GM19238 (cell line): Measurements from ENCODE around the gene PDE4B.
"Not testable (repeated sequence)": the region's sequence is repeated elsewhere in the genome, so short reads cannot be mapped to it uniquely, and the experiment has no call there.

ENCODE experiments used
- DNase-seq: peaks from one replicate; pipeline ENCODE4 v3.0.0; 2011; ENCODE audit warnings: low spot score; ENCODE audit not compliant: insufficient read length

Gene PDE4B

GRCh38 chr1:65992165-65992821, 199.6 kb downstream of the PDE4B start:
- DNase-seq = no peak

- DNase-seq = no peak
These were observed 200.2 kb downstream of the PDE4B start for GRCh38 chr1:65992831-65993271.

GRCh38 chr1:65994223-65994622, 201.5 kb downstream of the PDE4B start:
- no peak for DNase-seq

- no peak for DNase-seq
These were observed 202.6 kb downstream of the PDE4B start for GRCh38 chr1:65995336-65995735.

- no peak for DNase-seq
These were observed 203.2 kb downstream of the PDE4B start for GRCh38 chr1:65995928-65996327.

- no peak for DNase-seq
These were observed 205.0 kb downstream of the PDE4B start for GRCh38 chr1:65997693-65998092.

GRCh38 chr1:65998763-65999583, 206.3 kb downstream of the PDE4B start:
- DNase-seq = no peak

- no peak for DNase-seq
These were observed 207.4 kb downstream of the PDE4B start for GRCh38 chr1:66000033-66000637.

GRCh38 chr1:66003690-66004089, 211.0 kb downstream of the PDE4B start:
- DNase-seq = no peak

GRCh38 chr1:66006534-66006933, 213.8 kb downstream of the PDE4B start:
- not testable (repeated sequence) for DNase-seq

- DNase-seq = no peak
These were observed 219.6 kb downstream of the PDE4B start for GRCh38 chr1:66012106-66012784.

GRCh38 chr1:66013371-66013770, 220.7 kb downstream of the PDE4B start:
- no peak for DNase-seq

- DNase-seq = no peak
These were observed 230.4 kb downstream of the PDE4B start for GRCh38 chr1:66022904-66023620.

- no peak for DNase-seq
These were observed 232.5 kb downstream of the PDE4B start for GRCh38 chr1:66025188-66025587.

- no peak for DNase-seq
These were observed 235.3 kb downstream of the PDE4B start for GRCh38 chr1:66028035-66028434.

- DNase-seq = no peak
These were observed 241.1 kb downstream of the PDE4B start for GRCh38 chr1:66033781-66034180.

- DNase-seq = no peak
These were observed 243.0 kb downstream of the PDE4B start for GRCh38 chr1:66035616-66036245.

GRCh38 chr1:66041654-66042053, 249.0 kb downstream of the PDE4B start:
- no peak for DNase-seq

GRCh38 chr1:66043186-66043585, 250.5 kb downstream of the PDE4B start:
- no peak for DNase-seq

GRCh38 chr1:66044912-66045311, 252.2 kb downstream of the PDE4B start:
- DNase-seq = no peak

GRCh38 chr1:66046415-66046814, 253.7 kb downstream of the PDE4B start:
- DNase-seq = no peak
